C4-2B (cell line): ENCODE measurements around the gene DIPK1C.

ENCODE experiments used
- ZFX ChIP-seq: fragments of 450-650 bp; IDR thresholded peaks from 2 replicates; pipeline ENCODE4 v1.6.1; 2017
- TF ChIP-seq, protein P1 (sequence below): fragments of 450-650 bp; conservative IDR thresholded peaks from 2 replicates; pipeline ENCODE4 v1.5.1; 2017; ENCODE audit warnings: mild to moderate bottlenecking

DNA sequence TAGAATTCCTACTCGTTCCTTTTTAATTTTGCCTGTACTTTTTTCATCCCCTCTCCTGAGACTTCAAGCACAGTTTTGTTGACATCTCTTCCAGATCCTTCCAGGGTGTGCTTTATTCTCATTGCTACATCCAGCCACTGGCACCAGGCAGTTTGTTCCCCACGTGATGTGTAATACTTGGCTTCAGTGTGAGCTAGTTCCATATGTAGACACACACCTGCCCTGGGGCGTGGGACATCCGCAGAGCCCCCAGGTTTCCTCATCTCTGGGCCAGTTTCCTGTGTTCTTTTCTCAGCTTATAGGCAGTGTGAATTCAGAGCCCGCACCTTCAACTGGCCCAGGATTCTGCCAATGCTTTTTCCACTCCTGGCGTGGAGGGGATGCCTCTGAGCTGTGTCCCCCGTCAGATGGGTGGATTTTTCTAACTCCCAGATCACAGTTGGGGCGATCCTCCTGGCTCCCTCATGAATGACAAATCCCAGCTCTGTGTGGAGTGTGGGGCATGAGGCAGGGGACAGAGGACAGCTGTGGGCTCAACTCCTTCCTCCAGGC is 46.6 kb downstream of the DIPK1C start:
- TF ChIP-seq, protein P1, sequence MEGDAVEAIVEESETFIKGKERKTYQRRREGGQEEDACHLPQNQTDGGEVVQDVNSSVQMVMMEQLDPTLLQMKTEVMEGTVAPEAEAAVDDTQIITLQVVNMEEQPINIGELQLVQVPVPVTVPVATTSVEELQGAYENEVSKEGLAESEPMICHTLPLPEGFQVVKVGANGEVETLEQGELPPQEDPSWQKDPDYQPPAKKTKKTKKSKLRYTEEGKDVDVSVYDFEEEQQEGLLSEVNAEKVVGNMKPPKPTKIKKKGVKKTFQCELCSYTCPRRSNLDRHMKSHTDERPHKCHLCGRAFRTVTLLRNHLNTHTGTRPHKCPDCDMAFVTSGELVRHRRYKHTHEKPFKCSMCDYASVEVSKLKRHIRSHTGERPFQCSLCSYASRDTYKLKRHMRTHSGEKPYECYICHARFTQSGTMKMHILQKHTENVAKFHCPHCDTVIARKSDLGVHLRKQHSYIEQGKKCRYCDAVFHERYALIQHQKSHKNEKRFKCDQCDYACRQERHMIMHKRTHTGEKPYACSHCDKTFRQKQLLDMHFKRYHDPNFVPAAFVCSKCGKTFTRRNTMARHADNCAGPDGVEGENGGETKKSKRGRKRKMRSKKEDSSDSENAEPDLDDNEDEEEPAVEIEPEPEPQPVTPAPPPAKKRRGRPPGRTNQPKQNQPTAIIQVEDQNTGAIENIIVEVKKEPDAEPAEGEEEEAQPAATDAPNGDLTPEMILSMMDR, result no peak
- TF ChIP-seq ZFX, result no peak
